ENCODE measurements around the gene THAP7. TPM values are rescaled to one million over a fixed set of nuclear protein-coding genes. Genes with fewer than 3 reads are reported as not detected.

The THAP7 gene
- total RNA-seq, 1 experiment from 2014 or later = 24.6 TPM

GRCh38 chr22:20963201-20964052, 38.5 kb downstream of the THAP7 start:
- Histone ChIP-seq H3K23ac (ENCODE audit: insufficient read length, low read depth, low read length) (no peak overlapping the region), H3K23me2 (ENCODE audit: insufficient read length, low read depth, low read length, poor library complexity, severe bottlenecking) (no peaks in the 10 kb centered on the region), H3K4me1 (ENCODE audit: insufficient read depth, low read length) (no peaks in the 10 kb centered on the region; the same call in 1 of the 2 replicates), H3K9ac (ENCODE audit: extremely low read depth, insufficient read length, low read length) (no peak overlapping the region), H4K5ac (ENCODE audit: insufficient read length, low read depth, low read length) (no peak overlapping the region), H4K20me1 (ENCODE audit: control insufficient read depth, insufficient read depth, insufficient read length) (no peaks in the 10 kb centered on the region), H3K4me2 (ENCODE audit: insufficient read depth, insufficient read length, low read length) (no peak overlapping the region), H3K27ac (ENCODE audit: insufficient read length, low read depth, low read length) (no peak overlapping the region), H3K56ac (ENCODE audit: insufficient read length, low read depth, low read length) (no peak overlapping the region), H2AK5ac (ENCODE audit: insufficient read length, low read length) (no peak overlapping the region), H3K14ac (ENCODE audit: insufficient read depth, low read length) (no peak overlapping the region), H2AFZ (ENCODE audit: low read length) (no peak overlapping the region), H3K9me3 (ENCODE audit: control insufficient read depth, low read depth, low read length) (no peaks in the 10 kb centered on the region), H2BK5ac (ENCODE audit: insufficient read length, low read length) (no peak overlapping the region), H3K4ac (ENCODE audit: low read depth, low read length) (no peak overlapping the region), H3K18ac (ENCODE audit: insufficient read length, low read depth, low read length) (no peak overlapping the region), H3K27me3 (ENCODE audit: insufficient read depth, low read length) (peaks cover 27% of the 10 kb centered on the region; the same call in 1 of the 2 replicates), H4K8ac (replicated peaks; ENCODE audit: insufficient read length, low read depth, low read length) (no peak overlapping the region), H4K91ac (ENCODE audit: insufficient read length, low read depth, low read length) (no peak overlapping the region), H3T11ph (ENCODE audit: low read length) (no peak overlapping the region), H3K79me2 (ENCODE audit: insufficient read depth, low read length) (no peaks in the 10 kb centered on the region), H3K79me1 (ENCODE audit: insufficient read depth, low read depth, low read length, poor library complexity, severe bottlenecking) (no peaks in the 10 kb centered on the region), H2BK20ac (ENCODE audit: low read depth, low read length, poor library complexity, severe bottlenecking) (no peak overlapping the region), H2BK120ac (ENCODE audit: low read depth, low read length, poor library complexity, severe bottlenecking) (no peak overlapping the region), H2BK15ac (ENCODE audit: low read depth, low read length) (no peak overlapping the region), H2BK12ac (ENCODE audit: insufficient read length, low read depth, low read length) (no peak overlapping the region)
- peaks cover 18 to 20% of the 10 kb centered on the region in 2 experiments for H3K4me1 Mint-ChIP-seq
- no peak for DNase-seq
- no peaks in the 10 kb centered on the region for H3K9me3 Mint-ChIP-seq
- WGBS (ENCODE audit: extremely low coverage, insufficient read length, low lambda C conversion rate) = no CpG with 5 or more reads among the region's 7 CpGs
- H3K27ac Mint-ChIP-seq = no peak overlapping the region
- H3K4me3 Mint-ChIP-seq = peak overlapping the region in 1 of 2 experiments; percentile 57; a peak in 2 of 5 replicates
- no peak for TF ChIP-seq CTCF (conservative IDR thresholded peaks at IDR 0.05)
- peaks cover 72% of the 10 kb centered on the region for H3K27me3 Mint-ChIP-seq (ENCODE audit: low read depth)
- no peaks in the 10 kb centered on the region for H3K36me3 Mint-ChIP-seq (ENCODE audit: insufficient read depth in 1 of 3, low read depth in 3 of 3)

All from H9 (cell line).